22Rv1 (cell line): Measurements from ENCODE around the gene JAM2.
"Not testable (repeated sequence)": the region's sequence is repeated elsewhere in the genome, so short reads cannot be mapped to it uniquely, and the experiment has no call there.

Experiments used
- CTCF ChIP-seq: fragments of 450-650 bp; IDR thresholded peaks from 2 replicates; pipeline ENCODE4 v1.5.1; 2017; ENCODE audit warnings: mild to moderate bottlenecking
- ZFX ChIP-seq: fragments of 450-650 bp; IDR thresholded peaks from 2 replicates; pipeline ENCODE4 v1.6.1; 2017; ENCODE audit warnings: antibody characterized with exemption, borderline replicate concordance

- not testable (repeated sequence) for TF ChIP-seq CTCF, ZFX
Observed at GRCh38 chr21:25695461-25695860, 56.4 kb downstream of the JAM2 start.
